Measurements from ENCODE around the gene PHRF1.

The PHRF1 gene

DNA sequence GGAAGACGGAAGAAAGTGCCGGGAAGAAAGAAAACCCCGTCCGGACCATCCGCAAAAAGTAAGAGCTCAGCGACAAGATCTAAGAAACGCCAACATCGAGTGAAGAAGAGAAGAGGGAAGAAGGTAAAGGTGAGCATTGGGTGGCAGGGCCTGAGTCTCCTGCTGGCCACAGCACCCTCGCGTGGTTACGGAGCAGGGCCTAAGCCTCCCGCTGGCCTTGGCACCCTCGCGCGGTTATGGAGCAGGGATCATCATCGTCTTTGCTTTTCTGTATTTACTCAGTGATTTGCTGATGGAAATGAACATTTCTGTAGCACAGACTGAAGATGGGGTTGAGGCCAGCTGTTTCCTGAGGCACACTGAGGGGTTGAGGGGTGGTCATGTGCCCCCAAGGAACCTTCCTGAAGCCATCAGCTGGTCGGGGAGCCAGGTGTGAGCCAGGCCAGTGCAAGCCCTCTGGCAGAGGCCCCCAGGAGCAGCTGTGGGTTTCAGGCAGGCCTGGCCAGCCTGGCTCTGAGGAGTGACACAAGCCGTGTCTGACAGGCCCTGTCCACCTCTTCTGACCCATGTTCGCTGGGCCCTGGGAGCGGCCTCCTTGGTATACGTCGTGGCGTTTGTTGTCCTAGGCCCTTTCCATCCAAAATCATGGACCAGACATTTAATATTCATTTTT, 25.4 kb downstream of the PHRF1 start:
- no peak for DNase-seq (ENCODE audit: low read depth)

DNA sequence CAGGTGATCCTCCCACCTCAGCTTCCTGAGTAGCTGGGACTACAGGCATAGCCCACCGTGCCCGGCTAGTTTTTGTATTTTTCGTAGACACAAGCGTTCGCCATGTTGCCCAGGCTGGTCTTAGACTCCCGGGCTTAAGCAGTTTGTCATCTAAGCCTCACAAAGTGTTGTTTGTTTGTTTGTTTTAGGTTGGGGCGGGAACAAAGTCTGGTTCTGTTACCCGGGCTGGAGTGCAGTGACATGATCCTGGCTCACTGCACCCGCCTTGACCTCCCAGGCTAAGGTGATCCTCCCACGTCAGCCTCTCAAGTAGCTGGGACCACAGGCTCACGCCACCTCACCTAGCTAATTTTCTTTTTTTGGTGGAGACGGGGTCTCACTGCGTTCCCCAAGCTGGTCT, 26.9 kb downstream of the PHRF1 start:
- DNase-seq (ENCODE audit: low read depth): no peak

DNA sequence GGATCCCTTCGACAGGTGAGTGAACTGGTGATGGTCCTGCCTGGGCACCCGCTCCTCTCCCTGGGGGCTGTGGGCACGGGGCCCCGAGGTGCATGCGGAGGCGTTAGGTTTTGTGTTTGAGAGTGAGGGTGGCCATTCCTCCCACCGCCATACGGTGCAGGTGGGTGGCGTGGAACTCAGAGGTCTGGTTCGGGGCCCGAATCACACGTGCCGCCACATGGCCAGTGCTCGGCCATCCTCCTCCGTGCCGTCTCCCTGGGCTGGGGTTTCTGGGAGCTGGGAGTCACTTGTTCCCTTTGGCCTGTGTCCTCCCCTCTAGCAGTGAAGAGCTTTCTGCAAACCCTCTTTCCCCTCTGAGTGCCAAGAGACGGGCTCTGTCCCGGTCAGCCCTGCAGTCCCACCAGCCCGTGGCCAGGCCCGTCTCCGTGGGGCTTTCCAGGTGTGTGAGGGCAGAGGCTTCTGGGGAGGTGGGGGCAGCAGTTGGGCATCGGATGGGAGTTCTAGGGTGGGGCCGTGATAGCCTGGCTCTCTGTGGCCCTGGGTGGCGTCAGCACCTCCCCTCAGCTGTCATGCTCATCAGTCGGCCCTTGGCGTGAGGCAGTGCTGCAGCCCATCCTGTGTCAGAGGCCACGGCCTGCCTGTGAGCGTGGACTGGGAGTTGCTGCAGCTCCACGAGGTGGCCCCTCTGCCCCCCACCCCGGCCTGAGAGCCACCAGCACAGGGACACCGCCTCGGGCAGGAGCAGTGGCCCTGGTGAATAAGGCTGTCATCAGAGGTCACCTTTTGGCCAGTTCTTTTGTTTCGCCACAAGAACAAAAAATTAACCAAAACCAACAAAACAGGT, 29.2 kb downstream of the PHRF1 start:
- DNase-seq (ENCODE audit: low read depth): no peak

DNA sequence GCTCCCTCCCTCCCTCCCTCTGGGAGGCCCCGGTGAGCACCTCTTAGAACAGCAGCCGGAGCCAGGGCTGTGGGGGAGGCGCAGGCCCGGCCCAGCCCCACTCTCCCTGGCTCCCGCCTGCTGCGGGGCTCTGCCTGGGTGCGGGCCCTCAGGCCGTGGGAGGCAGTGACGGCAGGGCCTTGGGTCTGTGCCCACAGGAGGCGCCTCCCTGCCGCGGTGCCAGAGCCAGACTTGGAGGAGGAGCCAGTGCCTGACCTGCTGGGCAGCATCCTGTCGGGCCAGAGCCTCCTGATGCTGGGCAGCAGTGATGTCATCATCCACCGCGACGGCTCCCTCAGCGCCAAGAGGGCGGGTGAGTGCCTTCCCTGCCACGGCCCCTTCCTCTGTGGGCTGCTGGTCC, 30.0 kb downstream of the PHRF1 start:
- no peak for DNase-seq (ENCODE audit: low read depth)

DNA sequence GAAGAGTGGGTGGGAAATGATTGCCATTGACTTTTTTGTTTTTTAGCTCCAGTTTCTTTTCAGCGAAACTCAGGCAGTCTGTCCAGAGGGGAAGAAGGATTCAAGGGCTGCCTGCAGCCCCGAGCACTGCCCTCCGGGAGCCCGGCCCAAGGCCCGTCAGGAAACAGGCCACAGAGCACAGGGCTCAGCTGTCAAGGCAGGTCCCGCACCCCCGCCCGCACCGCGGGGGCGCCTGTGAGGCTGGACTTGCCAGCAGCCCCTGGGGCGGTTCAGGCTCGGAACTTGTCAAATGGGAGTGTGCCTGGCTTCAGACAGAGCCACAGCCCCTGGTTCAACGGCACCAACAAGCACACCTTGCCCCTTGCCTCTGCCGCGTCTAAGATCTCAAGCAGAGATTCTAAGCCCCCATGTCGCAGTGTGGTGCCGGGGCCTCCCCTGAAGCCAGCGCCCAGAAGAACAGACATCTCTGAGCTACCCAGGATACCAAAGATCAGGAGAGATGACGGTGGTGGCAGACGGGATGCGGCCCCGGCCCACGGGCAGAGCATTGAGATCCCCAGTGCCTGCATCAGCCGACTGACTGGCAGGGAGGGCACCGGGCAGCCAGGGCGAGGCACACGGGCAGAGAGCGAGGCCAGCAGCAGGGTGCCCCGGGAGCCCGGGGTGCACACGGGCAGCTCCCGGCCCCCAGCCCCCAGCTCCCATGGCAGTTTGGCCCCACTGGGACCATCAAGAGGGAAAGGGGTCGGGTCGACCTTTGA, 30.9 kb downstream of the PHRF1 start:
- DNase-seq (ENCODE audit: low read depth): no peak

DNA sequence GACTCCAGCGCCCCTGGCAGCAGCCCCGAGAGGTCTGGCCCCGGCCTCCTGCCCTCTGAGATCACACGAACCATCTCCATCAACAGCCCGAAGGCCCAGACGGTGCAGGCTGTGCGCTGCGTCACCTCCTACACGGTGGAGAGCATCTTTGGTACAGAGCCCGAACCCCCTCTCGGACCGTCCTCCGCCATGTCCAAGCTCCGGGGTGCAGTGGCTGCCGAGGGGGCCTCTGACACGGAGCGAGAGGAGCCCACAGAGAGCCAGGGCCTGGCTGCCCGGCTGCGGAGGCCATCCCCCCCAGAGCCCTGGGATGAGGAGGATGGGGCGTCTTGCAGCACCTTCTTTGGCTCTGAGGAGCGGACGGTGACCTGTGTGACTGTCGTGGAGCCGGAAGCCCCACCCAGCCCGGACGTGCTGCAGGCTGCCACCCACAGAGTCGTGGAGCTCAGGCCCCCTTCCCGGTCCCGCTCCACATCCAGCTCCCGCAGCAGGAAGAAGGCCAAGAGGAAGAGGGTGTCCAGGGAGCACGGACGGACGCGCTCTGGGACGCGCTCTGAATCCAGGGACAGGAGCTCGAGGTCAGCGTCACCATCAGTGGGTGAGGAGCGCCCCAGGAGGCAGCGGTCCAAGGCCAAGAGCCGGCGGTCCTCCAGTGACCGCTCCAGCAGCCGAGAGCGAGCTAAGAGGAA, 31.8 kb downstream of the PHRF1 start:
- DNase-seq (ENCODE audit: low read depth): no peak

DNA sequence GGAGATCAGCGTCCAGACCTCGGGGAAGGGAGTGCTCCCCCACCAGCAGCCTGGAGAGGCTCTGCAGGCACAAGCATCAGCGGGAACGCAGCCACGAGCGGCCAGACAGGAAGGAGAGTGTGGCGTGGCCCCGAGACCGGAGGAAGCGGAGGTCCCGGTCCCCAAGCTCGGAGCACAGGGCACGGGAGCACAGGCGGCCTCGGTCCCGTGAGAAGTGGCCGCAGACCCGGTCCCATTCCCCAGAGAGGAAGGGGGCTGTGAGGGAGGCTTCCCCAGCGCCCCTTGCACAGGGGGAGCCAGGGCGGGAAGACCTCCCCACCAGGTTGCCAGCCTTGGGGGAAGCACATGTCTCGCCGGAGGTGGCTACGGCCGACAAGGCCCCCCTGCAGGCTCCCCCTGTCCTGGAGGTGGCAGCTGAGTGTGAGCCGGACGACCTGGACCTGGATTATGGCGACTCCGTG, 32.6 kb downstream of the PHRF1 start:
- DNase-seq (ENCODE audit: low read depth): no peak

DNA sequence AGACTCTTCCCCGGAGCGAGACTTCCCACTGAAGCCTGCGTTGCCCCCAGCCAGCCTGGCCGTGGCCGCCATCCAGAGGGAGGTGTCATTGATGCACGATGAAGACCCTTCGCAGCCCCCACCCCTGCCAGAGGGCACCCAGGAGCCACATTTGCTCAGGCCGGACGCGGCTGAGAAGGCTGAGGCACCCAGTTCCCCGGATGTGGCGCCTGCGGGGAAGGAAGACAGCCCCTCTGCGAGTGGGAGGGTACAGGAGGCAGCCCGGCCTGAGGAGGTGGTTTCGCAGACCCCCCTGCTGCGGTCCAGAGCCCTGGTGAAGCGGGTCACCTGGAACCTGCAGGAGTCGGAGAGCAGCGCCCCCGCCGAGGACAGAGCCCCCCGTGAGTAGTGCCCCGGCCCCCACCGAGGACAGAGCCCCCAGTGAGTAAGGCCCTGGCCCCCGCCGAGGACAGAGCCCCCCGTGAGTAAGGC, 33.1 kb downstream of the PHRF1 start:
- no peak for DNase-seq (ENCODE audit: low read depth)

DNA sequence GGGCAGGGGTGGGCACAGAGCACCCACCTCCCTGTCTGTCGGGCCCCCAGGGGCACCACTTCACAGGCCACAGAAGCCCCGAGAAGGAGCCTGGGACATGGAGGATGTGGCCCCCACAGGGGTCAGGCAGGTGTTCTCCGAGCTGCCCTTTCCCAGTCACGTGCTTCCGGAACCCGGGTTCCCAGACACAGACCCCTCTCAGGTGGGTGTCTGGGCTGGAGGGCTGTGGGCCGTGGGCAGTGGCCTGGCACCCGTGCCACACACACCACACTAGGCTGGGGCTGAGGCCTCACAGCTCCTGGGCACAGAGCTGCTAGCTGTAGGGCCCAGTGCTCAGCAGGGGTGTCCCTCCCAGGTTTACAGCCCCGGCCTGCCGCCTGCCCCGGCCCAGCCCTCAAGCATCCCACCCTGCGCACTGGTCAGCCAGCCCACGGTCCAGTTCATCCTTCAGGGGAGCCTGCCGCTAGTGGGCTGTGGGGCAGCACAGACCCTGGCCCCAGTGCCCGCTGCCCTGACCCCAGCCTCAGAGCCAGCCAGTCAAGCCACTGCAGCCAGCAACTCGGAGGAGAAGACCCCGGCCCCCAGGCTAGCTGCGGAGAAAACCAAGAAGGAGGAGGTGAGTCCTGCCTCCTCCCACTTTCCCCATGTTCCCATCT, 34.0 kb downstream of the PHRF1 start:
- no peak for DNase-seq (ENCODE audit: low read depth)

DNA sequence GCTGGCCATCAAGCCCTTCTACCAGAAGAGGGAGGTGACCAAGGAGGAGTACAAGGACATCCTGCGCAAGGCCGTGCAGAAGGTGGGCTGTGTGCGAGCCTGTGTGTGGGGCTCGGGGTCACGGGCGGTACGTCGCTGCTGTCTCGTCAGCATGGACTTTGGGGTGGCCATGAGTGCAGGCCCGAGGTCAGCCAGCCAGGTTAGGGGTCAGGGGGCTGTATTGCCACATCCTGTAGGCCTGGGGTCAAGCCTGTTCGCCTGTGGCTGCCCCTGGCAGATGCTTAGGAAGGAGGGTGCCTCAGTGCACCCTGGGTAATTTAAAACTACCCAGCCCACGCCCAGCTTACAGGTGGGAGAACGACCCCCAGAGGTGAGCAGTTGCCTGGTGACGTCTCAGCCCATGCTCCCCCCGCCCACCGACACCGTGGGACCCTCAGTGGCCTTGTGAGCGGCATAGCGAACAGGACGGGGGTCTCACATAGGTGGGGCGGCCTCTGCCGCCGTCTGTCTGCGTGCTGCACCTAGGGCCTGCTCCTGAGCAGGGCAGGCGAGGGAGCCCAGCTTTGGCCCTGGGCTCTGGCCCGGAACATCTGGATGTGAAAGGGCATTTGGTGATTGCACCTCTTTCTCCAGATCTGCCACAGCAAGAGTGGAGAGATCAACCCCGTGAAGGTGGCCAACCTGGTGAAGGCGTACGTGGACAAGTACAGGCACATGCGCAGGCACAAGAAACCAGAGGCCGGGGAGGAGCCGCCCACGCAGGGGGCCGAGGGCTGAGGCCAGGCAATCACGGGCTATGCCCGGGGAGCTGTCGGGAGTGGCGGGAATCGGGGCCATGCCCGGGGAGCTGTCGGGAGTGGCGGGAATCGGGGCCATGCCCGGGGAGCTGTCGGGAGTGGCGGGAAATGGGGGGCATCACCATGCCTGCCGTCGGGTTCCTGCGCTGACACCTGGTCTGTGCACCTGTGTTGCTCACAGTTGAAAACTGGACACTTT, 35.0 kb downstream of the PHRF1 start:
- DNase-seq (ENCODE audit: low read depth): no peak

DNA sequence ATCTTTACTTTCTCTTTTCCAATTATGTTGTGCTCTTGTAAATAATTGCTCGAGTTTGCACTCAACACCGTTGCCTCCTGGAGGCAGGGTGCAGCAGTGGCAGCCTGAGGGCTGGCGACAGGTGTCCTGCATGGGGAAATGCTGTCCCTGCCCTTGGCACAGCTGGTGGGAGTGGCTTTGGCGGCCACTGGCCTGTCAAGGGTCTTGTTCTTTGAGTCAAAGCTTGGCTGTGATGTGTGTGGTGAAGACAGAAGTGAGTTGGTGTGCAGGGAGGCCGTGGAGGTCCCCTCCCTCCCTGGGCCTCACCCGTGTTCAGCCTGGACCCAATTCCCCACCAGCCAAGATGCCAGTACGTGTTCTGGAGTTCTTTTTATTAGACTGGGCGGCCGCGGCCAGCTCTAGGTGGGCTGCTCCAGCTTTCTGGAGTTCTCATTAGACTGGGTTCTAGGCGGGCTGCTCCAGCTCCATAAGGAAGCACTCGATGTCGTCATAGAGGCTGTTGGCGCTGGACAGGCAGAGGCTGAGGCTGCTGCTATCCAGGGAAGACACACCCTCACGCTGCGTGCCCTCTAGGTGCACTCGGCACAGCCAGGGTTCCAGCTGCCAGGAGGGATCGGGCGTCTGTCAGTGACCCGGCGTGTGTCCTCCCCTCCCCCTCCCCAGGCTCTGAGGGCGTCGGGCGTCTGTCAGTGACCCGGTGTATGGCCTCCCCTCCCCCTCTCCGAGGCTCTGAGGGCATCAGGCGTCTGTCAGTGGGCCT, 36.1 kb downstream of the PHRF1 start:
- no peak for DNase-seq (ENCODE audit: low read depth)

DNA sequence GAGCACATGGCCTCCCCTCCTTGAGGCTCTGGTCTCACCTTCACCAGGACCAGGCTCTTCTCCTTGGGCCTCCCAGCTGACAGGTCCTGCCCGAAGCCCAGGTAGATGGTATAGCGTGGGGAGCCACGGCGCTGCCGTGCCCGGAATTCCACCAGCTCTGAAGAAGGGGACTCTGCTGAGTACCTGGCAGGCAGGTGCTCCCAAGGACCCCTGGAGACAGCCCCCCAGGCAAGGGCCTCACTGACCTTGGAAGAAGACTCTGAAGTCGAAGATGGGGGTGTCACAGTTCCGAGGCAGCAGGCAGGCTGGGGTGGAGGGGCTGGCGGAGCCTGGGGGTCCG, 36.7 kb downstream of the PHRF1 start:
- no peak for DNase-seq (ENCODE audit: low read depth)

DNA sequence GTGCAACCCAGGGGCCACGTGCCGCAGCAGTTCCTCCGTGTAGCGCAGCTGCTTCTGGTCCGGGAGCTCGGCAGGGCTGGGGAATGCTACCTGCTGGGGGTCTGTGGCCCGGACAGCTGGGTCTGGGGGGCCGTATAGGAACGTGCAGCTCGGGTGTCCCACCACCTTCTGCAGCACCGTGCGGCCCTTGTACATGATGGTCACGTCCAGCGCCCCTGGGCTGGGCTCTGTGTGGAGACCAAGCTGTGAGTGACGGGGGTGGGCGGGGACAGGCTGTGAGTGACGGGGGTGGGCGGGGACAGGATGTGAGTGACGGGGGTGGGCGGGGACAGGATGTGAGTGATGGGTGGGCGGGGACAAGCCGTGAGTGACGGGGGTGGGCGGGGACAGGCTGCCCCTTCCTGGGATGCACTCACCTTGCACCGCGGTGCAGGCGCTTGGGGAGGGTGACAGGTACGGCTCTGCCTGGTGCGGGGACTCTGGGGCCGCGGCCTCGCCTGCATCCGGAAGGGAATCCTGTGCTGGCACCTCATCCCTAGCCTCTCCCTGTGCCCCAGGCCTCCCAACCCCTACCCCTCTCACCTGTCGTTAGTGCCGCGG, 37.2 kb downstream of the PHRF1 start:
- DNase-seq (ENCODE audit: low read depth): no peak

DNA sequence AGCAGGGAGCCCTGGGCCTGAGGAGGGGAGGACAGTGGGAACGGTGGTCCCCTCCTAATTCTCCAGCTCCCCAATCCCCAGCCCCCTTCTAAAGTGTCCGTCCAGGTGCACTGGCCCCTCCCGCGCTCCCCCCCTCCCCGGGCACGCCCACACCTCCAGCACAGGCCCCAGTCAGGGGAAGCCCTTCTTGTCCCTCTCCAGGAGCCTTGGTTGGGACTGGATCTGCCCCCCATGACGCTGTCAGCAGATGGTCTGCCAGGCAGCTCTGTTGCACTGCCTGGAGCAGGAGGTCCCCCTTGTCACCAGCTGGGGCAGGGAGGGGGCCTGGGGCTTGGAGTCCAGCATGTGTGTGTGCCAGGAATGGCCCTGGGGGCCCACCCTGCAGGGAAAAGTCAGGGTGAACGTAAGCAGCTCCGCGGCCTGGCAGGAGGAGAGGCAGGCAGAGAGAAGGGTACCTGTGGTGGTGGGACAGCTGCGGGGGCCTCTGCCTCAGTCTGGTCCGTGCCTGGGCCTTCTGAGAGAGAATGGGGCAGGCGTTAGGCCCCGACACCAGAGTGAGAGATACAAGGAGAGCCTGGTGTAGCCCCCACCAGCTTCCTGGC, 37.9 kb downstream of the PHRF1 start:
- DNase-seq (ENCODE audit: low read depth): no peak

DNA sequence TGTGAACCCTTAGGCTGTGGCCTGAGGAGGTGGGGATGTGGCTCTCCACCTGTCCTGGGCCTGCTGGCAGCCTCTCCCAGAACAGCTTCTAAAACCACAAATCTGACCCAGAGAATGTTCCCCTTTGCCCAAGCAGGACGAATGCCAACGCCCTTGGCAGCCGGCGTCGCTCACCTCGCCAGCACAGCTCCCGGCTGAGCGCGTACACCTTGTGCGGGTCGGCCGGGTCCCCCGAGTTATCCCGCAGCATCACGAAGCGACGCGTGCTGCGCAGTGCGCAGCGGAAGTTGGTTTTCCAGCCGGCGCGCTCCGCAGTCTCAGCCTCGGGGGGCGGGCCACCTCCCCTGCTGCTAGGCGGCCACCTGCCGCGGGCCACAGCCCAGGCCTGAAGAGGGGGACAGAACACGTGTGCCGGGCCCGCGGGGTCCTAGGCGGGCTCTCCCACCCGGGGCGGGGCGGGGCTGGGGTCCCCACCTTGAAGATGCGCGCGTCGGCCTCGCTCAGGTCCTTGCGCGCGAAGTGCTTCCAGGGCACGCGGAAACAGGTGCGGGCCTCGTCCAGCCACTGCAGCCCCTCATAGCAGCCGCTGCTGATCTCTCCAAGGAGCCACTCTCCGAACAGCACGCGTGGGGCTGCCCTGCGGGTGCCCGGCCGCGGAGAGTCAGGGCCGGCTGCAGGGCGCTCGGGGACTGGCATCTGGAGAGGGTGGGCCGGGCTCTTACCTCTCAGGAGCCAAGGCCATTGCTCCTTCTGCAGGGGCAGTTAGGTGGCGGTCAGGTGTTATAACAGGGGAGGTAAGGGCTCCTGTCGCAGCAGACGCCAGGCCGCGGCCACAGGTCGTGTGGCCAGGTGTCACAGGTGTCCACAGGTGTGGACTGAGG, 38.6 kb downstream of the PHRF1 start:
- DNase-seq (ENCODE audit: low read depth): no peak

DNA sequence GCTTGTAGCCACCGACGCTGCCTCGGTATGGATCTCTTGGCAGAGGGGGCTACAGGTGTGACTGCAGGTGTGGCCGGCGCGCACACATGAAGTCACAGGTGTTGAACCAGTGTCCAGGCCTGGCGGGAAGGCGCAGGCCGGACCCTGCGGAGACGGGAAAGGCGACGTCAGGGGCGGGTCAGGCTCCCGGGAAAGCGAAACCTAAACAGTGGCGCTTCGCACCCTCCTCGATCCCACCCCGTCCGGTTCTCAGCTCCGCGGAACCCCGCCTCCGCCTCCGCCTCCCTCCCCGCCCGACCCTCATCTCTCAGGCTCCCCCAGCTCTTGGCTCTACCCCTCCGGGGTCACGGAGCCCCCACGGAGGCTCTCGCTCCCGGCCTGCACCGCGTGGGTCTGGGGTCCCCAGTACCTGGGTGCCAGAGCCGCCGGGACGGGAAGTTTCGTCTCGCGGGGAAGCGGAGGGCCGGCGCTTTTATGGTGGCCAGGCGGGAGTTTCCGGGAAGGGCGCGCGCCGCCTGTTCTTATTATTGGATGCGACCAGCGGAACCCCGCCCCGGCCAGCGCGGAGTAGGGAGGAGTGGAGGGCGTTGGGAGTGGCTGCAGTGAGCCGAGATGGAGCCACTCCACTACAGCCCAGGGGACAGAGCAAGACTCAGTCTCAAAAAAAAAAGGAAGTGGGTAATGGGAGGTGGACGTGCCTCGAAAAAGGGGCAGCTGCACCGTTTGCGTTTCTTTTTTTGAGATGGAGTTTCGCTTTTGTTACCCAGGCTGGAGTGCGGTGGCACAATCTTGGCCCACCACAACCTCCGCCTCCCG, 39.4 kb downstream of the PHRF1 start, which contains the start of gene IRF7:
Gene IRF7 (minus strand): TSS at position 447 of the 816 bp plus-strand sequence. CDS start 586 bp downstream, outside the sequence.
- DNase-seq (ENCODE audit: low read depth): peak; percentile 39
